SK-N-SH treated with all-trans-retinoic acid at 6 μM for 48 hours (cell line): ENCODE measurements around the gene SIL1.

Source experiments
- ATAC-seq: fragments of 200-7000 bp; cut with Tn5 transposase; 3 replicates; pipeline ENCODE4 v1.9.1; 2020; ENCODE audit warnings: mild to moderate bottlenecking, moderate library complexity
- ARNTL ChIP-seq: fragments of 450-650 bp; formaldehyde crosslinking; IDR thresholded peaks from 2 replicates; pipeline ENCODE4 v1.5.0; 2020; ENCODE audit warnings: low read depth, mild to moderate bottlenecking, moderate library complexity, borderline replicate concordance
- BACH2 ChIP-seq: fragments of 250-450 bp; sonication (Bioruptor Pico); IDR thresholded peaks from 2 replicates; pipeline ENCODE4 v1.9.0; 2021; ENCODE audit warnings: mild to moderate bottlenecking, borderline replicate concordance
- CSDC2 ChIP-seq: fragments of 250-450 bp; sonication (Bioruptor Pico); IDR thresholded peaks from 2 replicates; pipeline ENCODE4 v1.5.0; 2020; ENCODE audit warnings: mild to moderate bottlenecking, moderate library complexity
- ISL1 ChIP-seq: fragments of 250-450 bp; sonication (Bioruptor Pico); IDR thresholded peaks from 2 replicates; pipeline ENCODE4 v2.1.2; 2022; ENCODE audit warnings: mild to moderate bottlenecking, moderate library complexity
- OSR1 ChIP-seq: fragments of 250-450 bp; sonication (Bioruptor Pico); IDR thresholded peaks from 2 replicates; pipeline ENCODE4 v1.8.0; 2022; ENCODE audit warnings: moderate library complexity, mild to moderate bottlenecking, inconsistent platforms
- PPARA ChIP-seq: fragments of 250-450 bp; sonication (Bioruptor Pico); IDR thresholded peaks from 2 replicates; pipeline ENCODE4 v1.5.0; 2020; ENCODE audit warnings: mild to moderate bottlenecking, borderline replicate concordance
- SNAI2 ChIP-seq: fragments of 250-450 bp; sonication (Bioruptor Pico); IDR thresholded peaks from 2 replicates; pipeline ENCODE4 v1.5.0; 2020; ENCODE audit warnings: mild to moderate bottlenecking, moderate library complexity
- TCF4 ChIP-seq: fragments of 250-450 bp; sonication (Bioruptor Pico); IDR thresholded peaks from 2 replicates; pipeline ENCODE4 v1.8.0; 2021; ENCODE audit warnings: mild to moderate bottlenecking, moderate library complexity, borderline replicate concordance
- TOX ChIP-seq: fragments of 250-450 bp; sonication (Bioruptor Pico); IDR thresholded peaks from 2 replicates; pipeline ENCODE4 v1.8.0; 2021; ENCODE audit warnings: mild to moderate bottlenecking, moderate library complexity, borderline replicate concordance
- ZC3H10 ChIP-seq: fragments of 250-450 bp; sonication (Bioruptor Pico); IDR thresholded peaks from 2 replicates; pipeline ENCODE4 v1.5.1; 2021; ENCODE audit warnings: mild to moderate bottlenecking, moderate library complexity
- ZFP3 ChIP-seq: fragments of 250-450 bp; sonication (Bioruptor Pico); IDR thresholded peaks from 2 replicates; pipeline ENCODE4 v1.5.0; 2020; ENCODE audit warnings: mild to moderate bottlenecking, moderate library complexity
- ZFP30 ChIP-seq: fragments of 450-650 bp; formaldehyde crosslinking; IDR thresholded peaks from 2 replicates; pipeline ENCODE4 v1.5.0; 2022; ENCODE audit warnings: mild to moderate bottlenecking, moderate library complexity
- ZNF565 ChIP-seq: fragments of 450-650 bp; formaldehyde crosslinking; conservative IDR thresholded peaks from 2 replicates; pipeline ENCODE4 v1.5.0; 2020; ENCODE audit warnings: low read depth, mild to moderate bottlenecking, moderate library complexity
- ZNF70 ChIP-seq: fragments of 450-650 bp; formaldehyde crosslinking; IDR thresholded peaks from 2 replicates; pipeline ENCODE4 v1.5.0; 2020; ENCODE audit warnings: mild to moderate bottlenecking, moderate library complexity
- ZNF8 ChIP-seq: fragments of 450-650 bp; formaldehyde crosslinking; IDR thresholded peaks from 2 replicates; pipeline ENCODE4 v1.5.0; 2020; ENCODE audit warnings: mild to moderate bottlenecking, moderate library complexity
- TF ChIP-seq, protein P1 (sequence below): fragments of 250-450 bp; sonication (Bioruptor Pico); IDR thresholded peaks from 2 replicates; pipeline ENCODE4 v1.8.0; 2020; ENCODE audit warnings: mild to moderate bottlenecking, moderate library complexity, borderline replicate concordance
- TF ChIP-seq, protein P2 (sequence below): fragments of 250-450 bp; sonication (Bioruptor Pico); IDR thresholded peaks from 2 replicates; pipeline ENCODE4 v1.5.1; 2021; ENCODE audit warnings: mild to moderate bottlenecking, moderate library complexity
- TF ChIP-seq, protein P3 (sequence below): fragments of 250-450 bp; sonication (Bioruptor Pico); IDR thresholded peaks from 2 replicates; pipeline ENCODE4 v1.8.0; 2021; ENCODE audit warnings: low read depth, mild to moderate bottlenecking, moderate library complexity, borderline replicate concordance
- TF ChIP-seq, protein P4 (sequence below): fragments of 250-450 bp; sonication (Bioruptor Pico); IDR thresholded peaks from 2 replicates; pipeline ENCODE4 v1.5.0; 2020; ENCODE audit warnings: mild to moderate bottlenecking, moderate library complexity

Gene SIL1

DNA sequence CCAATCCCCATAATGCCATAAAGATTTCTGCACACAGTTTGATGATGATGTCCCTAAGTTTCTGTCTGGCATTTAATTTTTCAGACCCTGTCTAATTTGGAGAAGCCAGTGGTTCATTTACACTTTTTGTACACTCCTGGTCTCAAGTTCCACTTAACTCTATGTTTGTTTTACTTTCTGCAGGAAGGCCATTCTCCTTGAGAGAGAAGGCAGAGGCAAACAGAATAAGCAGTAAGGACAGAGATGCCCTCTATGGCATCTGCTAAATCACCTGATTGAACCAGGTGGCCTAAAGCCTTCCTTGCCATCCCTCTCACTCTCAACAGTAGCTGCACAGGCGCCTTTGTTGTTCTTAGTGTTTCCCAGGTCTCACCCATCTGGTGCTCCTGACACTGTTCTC lies 236.9 kb downstream of the SIL1 start:
- no peak for ATAC-seq
- TF ChIP-seq, protein P1, sequence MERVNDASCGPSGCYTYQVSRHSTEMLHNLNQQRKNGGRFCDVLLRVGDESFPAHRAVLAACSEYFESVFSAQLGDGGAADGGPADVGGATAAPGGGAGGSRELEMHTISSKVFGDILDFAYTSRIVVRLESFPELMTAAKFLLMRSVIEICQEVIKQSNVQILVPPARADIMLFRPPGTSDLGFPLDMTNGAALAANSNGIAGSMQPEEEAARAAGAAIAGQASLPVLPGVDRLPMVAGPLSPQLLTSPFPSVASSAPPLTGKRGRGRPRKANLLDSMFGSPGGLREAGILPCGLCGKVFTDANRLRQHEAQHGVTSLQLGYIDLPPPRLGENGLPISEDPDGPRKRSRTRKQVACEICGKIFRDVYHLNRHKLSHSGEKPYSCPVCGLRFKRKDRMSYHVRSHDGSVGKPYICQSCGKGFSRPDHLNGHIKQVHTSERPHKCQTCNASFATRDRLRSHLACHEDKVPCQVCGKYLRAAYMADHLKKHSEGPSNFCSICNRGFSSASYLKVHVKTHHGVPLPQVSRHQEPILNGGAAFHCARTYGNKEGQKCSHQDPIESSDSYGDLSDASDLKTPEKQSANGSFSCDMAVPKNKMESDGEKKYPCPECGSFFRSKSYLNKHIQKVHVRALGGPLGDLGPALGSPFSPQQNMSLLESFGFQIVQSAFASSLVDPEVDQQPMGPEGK = no peak
- TF ChIP-seq TOX (CRISPR knock-in tag) (no peak), PPARA (no peak)

DNA sequence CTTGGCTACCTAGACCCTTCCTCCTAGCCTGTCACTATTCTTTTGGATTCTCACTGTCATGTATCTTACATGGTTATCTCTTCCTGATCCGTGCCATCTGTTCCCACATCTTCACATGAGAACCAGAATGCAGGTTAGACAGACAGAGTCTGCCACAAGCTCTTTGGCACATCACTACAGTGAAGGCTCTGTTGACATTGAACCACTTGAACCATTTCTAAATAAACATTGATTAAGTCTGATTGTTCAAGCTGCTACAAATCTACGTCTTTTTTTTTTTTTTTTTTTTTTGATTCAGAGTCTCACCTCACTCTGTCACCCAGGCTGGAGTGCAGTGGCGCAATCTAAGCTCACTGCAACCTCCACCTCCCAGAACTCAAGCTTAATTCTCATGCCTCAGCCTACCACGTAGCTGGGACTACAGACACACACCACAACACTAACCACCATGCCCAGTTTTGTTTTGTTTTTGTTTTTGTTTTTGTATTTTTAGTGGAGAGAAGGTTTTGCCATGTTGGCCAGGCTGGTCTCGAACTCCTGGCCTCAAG lies 237.9 kb downstream of the SIL1 start:
- TF ChIP-seq, protein P2, sequence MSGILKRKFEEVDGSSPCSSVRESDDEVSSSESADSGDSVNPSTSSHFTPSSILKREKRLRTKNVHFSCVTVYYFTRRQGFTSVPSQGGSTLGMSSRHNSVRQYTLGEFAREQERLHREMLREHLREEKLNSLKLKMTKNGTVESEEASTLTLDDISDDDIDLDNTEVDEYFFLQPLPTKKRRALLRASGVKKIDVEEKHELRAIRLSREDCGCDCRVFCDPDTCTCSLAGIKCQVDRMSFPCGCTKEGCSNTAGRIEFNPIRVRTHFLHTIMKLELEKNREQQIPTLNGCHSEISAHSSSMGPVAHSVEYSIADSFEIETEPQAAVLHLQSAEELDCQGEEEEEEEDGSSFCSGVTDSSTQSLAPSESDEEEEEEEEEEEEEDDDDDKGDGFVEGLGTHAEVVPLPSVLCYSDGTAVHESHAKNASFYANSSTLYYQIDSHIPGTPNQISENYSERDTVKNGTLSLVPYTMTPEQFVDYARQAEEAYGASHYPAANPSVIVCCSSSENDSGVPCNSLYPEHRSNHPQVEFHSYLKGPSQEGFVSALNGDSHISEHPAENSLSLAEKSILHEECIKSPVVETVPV (CRISPR knock-in tag) = no peak
- no peak for TF ChIP-seq ZNF70 (CRISPR knock-in tag)
- TF ChIP-seq ZC3H10 (CRISPR knock-in tag) = no peak
- TF ChIP-seq, protein P3, sequence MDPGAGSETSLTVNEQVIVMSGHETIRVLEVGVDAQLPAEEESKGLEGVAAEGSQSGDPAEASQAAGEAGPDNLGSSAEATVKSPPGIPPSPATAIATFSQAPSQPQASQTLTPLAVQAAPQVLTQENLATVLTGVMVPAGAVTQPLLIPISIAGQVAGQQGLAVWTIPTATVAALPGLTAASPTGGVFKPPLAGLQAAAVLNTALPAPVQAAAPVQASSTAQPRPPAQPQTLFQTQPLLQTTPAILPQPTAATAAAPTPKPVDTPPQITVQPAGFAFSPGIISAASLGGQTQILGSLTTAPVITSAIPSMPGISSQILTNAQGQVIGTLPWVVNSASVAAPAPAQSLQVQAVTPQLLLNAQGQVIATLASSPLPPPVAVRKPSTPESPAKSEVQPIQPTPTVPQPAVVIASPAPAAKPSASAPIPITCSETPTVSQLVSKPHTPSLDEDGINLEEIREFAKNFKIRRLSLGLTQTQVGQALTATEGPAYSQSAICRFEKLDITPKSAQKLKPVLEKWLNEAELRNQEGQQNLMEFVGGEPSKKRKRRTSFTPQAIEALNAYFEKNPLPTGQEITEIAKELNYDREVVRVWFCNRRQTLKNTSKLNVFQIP = no peak
- TF ChIP-seq TOX (CRISPR knock-in tag) = no peak
- no peak for TF ChIP-seq PPARA
- no peak for TF ChIP-seq ARNTL (CRISPR knock-in tag)
- TF ChIP-seq ZFP3 (CRISPR knock-in tag) = no peak
- no peak for TF ChIP-seq OSR1
- no peak for TF ChIP-seq ZNF565 (CRISPR knock-in tag)
- no peak for TF ChIP-seq TCF4 (CRISPR knock-in tag)
- TF ChIP-seq, protein P4, sequence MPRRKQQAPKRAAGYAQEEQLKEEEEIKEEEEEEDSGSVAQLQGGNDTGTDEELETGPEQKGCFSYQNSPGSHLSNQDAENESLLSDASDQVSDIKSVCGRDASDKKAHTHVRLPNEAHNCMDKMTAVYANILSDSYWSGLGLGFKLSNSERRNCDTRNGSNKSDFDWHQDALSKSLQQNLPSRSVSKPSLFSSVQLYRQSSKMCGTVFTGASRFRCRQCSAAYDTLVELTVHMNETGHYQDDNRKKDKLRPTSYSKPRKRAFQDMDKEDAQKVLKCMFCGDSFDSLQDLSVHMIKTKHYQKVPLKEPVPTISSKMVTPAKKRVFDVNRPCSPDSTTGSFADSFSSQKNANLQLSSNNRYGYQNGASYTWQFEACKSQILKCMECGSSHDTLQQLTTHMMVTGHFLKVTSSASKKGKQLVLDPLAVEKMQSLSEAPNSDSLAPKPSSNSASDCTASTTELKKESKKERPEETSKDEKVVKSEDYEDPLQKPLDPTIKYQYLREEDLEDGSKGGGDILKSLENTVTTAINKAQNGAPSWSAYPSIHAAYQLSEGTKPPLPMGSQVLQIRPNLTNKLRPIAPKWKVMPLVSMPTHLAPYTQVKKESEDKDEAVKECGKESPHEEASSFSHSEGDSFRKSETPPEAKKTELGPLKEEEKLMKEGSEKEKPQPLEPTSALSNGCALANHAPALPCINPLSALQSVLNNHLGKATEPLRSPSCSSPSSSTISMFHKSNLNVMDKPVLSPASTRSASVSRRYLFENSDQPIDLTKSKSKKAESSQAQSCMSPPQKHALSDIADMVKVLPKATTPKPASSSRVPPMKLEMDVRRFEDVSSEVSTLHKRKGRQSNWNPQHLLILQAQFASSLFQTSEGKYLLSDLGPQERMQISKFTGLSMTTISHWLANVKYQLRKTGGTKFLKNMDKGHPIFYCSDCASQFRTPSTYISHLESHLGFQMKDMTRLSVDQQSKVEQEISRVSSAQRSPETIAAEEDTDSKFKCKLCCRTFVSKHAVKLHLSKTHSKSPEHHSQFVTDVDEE (CRISPR knock-in tag) = no peak
- no peak for ATAC-seq

DNA sequence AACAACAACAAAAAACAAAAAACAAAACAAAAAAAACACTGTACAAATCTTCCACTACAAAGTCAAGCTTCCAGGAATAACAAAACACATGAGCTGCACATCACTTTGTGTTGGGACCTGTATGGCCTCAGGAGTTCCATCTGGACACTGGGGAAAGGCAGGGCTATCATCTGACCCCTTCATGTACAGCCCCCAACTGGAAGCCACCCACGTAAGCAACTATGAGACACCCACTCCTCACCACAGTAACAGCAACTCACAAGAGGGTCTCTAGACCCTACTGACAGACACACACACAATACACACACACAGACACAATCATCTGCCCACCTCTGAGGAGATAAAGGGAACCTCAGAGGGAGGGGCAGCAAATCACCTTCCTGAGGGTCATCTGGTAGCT lies 241.4 kb downstream of the SIL1 start:
- TF ChIP-seq OSR1 (no peak), ZNF565 (CRISPR knock-in tag) (no peak), TCF4 (CRISPR knock-in tag) (no peak), BACH2 (CRISPR knock-in tag) (no peak), SNAI2 (CRISPR knock-in tag) (no peak), CSDC2 (CRISPR knock-in tag) (no peak), ISL1 (CRISPR knock-in tag) (no peak), ARNTL (CRISPR knock-in tag) (no peak), ZNF8 (CRISPR knock-in tag) (no peak), ZFP3 (CRISPR knock-in tag) (no peak), ZFP30 (CRISPR knock-in tag) (no peak), ZNF70 (CRISPR knock-in tag) (no peak)
- TF ChIP-seq, protein P4 (CRISPR knock-in tag) = no peak
- TF ChIP-seq, protein P2 (CRISPR knock-in tag) = no peak
- ATAC-seq = no peak
